Epithelial cell of esophagus (primary cell): Measurements from ENCODE around the gene NUDT17.
A peak's percentile ranks its signal among the peaks of the same experiment; 100 is the strongest.

Experiments
- DNase-seq: peaks from one replicate; pipeline ENCODE4 v3.0.0; 2010; ENCODE audit warnings: low read depth
- H3K4me3 ChIP-seq: 2 replicates; pipeline ENCODE4 v1.5.1; 2011; ENCODE audit warnings: mild to moderate bottlenecking, low read length, control low read depth
- TF ChIP-seq, protein P1 (sequence below): IDR thresholded peaks from 2 replicates; pipeline ENCODE4 v1.5.1; 2011; ENCODE audit warnings: low read depth, mild to moderate bottlenecking, low read length, control low read depth, inconsistent platforms; ENCODE audit not compliant: insufficient read depth; ENCODE audit errors: missing control alignments

NUDT17 gene

DNA sequence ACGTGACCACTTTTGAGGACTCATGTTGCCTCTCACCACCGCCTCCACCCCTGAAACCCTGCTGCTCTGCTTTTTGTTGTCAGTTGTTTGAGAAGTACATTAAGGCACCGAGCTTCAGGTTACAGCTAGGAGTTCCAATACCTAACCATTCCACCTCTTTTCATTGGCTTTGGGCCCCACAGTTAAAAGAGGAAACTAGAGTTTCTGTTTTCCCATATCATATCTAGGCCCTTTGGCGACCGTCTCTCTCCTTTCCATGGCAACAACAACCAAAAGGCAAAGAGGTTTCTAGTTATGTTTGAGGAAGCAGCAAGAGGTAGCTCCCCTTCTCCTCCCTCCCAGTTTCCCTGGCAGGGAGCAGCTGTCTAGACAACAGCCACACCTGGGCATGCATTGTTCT lies 34.3 kb downstream of the NUDT17 start:
- peak; percentile 36 for DNase-seq
- TF ChIP-seq, protein P1, sequence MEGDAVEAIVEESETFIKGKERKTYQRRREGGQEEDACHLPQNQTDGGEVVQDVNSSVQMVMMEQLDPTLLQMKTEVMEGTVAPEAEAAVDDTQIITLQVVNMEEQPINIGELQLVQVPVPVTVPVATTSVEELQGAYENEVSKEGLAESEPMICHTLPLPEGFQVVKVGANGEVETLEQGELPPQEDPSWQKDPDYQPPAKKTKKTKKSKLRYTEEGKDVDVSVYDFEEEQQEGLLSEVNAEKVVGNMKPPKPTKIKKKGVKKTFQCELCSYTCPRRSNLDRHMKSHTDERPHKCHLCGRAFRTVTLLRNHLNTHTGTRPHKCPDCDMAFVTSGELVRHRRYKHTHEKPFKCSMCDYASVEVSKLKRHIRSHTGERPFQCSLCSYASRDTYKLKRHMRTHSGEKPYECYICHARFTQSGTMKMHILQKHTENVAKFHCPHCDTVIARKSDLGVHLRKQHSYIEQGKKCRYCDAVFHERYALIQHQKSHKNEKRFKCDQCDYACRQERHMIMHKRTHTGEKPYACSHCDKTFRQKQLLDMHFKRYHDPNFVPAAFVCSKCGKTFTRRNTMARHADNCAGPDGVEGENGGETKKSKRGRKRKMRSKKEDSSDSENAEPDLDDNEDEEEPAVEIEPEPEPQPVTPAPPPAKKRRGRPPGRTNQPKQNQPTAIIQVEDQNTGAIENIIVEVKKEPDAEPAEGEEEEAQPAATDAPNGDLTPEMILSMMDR: no peak
- H3K4me3 ChIP-seq: no peak overlapping the region

DNA sequence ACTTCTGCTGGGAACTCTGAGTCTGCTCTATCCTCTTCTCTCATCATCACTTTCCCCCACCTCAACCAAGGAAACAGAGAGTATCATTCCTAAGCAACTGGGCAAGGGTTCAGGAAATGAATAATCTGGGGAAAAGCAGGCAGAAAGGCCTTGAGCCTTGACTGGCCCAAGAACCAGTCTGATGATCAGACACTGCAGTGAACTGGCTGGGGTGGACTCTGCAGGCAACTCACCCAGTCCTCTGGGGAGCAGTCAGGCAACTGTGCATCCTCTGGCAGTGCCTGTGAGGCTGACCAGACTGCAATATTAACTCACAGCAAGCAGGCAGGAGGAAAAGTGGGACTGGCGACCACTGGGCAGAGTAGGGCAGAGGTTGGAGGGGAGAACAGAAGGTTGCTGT lies 39.2 kb downstream of the NUDT17 start:
- TF ChIP-seq, protein P1: no peak
- DNase-seq: peak; percentile 13
- H3K4me3 ChIP-seq: peak overlapping the region; percentile 64

DNA sequence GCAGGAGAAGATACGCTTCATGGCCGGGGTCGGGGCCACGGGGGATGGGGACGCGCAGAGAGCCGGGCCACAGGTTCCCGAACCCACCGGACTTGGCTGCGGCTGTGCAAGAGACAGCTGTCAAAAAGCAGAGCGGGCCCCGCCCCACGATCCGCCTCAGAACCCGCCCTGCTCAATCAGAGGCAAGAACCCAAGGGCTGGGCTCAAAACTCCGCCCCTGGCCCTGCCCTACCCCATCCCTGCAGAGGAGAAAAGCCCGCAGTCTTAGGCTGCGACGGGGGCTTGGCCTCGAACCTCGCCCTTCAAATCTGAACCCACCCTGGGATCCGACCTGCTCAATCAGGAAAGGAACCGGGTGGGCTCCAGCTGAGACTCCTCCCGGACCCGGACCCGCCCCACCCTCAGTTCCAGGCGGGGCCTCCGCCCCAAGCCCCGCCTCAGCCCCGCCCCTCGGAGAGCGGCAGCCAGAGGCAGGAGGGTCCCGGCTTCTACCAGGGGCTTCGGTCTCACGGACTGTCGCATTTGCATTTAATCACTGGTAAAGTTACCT lies 40.4 kb downstream of the NUDT17 start, which contains the start of gene ANKRD35:
ANKRD35 (minus strand) TSS at position 129 of the 550 bp plus-strand sequence; CDS start at position 21, 108 bp downstream.
- TF ChIP-seq, protein P1: no peak
- peak within 1 kb of the TSS; percentile 64 for H3K4me3 ChIP-seq
- peak; percentile 79 for DNase-seq

DNA sequence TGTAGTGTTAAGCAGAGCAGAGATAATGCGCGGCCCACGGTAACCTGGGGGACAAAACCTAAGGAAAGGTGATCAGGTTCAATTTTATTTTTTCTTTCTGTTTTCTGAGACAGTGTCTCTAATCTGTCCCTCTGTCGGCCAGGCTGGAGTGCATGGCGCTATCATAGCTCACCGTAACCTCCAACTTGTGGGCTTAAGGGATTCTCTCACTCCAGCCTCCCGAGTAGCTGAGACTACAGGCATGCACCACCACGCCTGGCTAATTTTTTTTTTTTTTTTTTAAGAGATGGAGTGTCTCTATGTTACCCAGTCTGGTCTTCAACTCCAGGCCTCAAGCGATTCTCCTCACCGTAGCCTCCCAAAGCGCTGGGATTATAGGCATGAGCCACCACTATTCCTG lies 41.0 kb downstream of the NUDT17 start:
- DNase-seq: no peak
- peak overlapping the region; percentile 64 for H3K4me3 ChIP-seq
- TF ChIP-seq, protein P1: no peak

DNA sequence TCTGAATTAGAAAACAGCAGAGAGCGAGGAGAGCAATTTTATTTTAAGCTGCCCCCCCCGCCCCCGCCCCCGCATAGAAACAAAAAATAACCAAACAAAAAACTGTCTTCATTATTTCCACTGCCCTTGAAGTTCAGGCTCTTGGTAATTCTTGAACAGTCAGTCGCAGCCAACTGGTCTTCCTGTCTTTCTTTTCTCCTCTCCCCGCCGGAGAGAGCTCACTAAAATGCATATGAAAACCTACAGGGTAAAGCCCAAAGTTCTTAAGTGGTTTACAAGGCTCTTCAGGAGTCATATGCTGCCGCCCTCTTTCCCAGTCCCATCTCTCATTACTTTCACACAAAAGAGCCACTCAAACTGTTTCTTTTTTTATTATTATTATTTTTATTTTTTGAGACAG lies 41.4 kb downstream of the NUDT17 start:
- H3K4me3 ChIP-seq: no peak overlapping the region
- TF ChIP-seq, protein P1: no peak
- DNase-seq: no peak

DNA sequence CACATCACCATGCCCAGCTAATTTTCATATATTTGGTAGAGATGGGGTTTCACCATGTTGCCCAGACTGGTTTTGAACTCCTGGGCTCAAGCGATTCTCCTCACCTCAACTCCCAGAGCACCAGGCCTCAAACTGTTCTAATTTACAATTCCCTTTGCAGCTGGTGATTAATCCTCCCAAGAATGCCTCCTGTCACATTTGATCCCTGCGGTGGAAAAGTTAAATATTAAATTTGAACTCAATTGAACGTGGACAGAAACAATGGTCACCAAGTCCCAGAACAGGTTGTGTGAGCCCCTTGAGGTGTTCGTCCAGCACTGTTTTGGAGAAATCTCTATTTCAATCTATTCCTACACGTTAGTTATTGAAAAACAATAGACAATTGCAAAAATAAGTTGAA lies 42.2 kb downstream of the NUDT17 start:
- TF ChIP-seq, protein P1: no peak
- no peak overlapping the region for H3K4me3 ChIP-seq
- DNase-seq: peak; percentile 24

DNA sequence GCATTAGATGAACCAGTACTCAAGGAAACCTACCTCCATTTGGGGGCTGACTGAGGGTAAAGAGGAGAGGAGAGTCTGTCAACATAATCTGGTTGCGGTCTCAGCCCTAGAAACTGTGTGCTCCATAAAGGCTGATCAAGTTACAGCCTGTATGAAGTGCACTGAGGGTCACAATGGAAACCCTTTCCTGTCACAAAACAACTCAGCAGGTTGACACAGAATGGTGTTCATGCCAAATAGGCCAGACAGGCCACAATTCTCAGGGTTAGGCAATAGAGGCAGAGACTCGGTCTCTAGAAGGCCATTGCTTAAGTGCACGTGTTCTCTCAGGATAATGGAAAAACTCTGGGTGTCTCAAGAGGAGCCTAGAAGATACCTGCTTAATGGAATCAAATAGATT lies 44.3 kb downstream of the NUDT17 start:
- no peak overlapping the region for H3K4me3 ChIP-seq
- DNase-seq: peak; percentile 40
- TF ChIP-seq, protein P1: no peak
